Inferior parietal cortex (tissue), 1 donor: ENCODE measurements around the gene VDAC1.
"Not testable (repeated sequence)": the region's sequence is repeated elsewhere in the genome, so short reads cannot be mapped to it uniquely, and the experiment has no call there.

Source experiments
- DNase-seq: peaks from one replicate; pipeline ENCODE4 v3.0.0-alpha.2; 2016; ENCODE audit errors: extremely low spot score

VDAC1 gene

DNA sequence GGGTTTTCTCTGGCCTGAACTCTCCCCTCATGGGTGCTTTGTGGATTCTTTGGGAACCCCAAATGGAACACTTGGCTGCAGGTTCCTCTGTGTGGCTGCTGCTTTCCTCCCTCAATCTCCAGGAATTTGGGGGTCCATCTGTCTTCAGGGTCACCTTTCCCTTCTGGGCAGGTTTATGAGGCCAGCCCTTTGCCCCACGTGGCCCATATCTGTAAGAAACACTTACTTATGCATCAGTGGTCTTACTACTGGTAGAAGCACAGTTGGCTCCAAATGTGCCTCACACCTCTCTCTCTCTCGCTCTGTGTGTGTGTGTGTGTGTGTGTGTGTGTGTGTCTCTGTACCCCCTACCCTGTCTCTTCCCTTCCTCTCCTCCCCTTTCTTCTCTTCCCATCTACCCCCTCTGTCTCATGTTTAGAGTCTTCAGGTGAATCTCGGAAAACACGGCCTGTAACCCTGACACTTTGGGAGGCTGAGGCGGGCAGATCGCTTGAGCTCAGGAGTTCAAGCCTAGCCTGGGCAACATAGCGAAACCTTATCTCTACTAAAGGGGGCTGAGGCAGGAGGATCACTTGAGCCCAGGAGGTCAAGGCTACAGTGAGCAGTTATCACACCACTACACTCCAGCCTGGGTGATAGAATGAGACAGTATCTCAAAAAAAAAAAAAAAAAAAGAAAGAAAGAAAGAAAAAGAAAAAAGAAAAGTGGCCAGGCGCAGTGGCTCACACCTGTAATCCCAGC, 63.1 kb downstream of the VDAC1 start:
- DNase-seq = no peak

GRCh38 chr5:133939668-133940067, 65.1 kb downstream of the VDAC1 start:
- DNase-seq = no peak

GRCh38 chr5:133938929-133939328, 65.8 kb downstream of the VDAC1 start:
- no peak for DNase-seq

DNA sequence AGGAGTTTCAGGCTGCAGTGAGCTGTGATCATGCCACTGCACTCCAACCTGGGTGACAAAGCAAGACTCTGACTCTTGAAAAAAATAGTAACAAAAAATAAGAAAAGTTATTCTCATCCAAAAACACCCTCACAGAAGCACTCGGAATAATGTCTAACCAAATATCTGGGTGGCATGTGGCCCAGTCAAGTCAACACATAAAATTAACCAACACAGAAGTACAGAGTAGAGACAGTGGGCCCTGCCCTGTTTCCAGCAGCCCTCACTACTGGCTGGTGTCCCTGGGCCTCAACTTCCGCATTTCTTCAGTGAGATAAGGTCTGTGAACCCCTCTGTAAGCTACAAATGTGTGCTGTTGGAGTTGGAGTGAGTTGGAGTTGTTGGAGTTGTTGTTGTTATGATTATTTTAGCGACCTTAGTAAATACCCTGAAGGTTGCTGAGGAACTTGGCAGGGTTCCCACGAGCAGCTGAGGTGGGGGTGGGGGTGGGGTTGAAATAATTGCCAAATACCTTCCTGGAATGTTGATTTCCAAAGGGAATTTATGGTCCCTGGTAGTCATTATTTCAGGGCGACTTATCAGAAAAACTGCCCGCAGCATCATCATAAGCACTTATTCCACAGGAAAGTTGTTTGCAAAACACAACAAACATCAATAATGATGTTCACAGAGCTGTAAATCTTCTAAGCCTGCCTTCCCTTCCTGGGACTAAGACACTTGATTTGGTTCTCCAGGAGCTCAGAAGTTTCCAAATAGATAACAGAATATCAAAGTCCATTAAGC, 66.5 kb downstream of the VDAC1 start:
- DNase-seq = no peak

DNA sequence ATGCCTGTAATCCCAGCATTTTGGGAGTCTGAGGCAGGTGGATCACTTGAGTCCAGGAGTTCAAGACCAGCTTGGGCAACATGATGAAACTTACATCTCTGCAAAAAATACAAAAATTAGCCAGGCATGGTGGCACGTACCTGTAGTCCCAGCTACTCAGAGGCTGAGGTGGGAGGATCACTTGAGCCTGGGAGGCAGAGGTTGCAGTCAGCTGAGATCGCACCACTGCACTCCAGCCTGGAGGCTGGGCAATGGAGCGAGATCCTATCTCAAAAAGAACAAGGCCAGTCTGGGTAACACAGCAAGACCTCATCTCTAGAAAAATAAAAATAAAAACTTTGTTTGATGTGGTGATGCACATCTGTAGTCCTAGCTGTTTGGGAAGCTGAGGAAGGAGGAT, 67.1 kb downstream of the VDAC1 start:
- DNase-seq = not testable (repeated sequence)

DNA sequence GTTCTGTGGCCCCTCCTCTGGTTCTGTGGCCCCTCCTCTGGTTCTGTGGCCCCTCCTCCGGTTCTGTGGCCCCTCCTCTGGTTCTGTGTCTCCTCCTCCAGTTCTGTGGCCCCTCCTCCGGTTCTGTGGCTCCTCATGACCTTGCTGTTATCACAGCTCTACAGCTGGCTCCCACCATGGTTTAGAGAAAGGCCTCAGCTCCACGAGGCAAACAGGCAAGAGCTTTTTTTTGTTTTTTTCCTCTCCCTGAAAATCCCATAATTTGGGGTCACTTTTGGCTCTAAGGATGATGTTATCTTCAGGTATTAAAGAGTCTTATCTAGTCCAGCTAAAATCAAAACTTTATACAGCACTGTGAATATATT, 68.1 kb downstream of the VDAC1 start:
- DNase-seq = no peak

DNA sequence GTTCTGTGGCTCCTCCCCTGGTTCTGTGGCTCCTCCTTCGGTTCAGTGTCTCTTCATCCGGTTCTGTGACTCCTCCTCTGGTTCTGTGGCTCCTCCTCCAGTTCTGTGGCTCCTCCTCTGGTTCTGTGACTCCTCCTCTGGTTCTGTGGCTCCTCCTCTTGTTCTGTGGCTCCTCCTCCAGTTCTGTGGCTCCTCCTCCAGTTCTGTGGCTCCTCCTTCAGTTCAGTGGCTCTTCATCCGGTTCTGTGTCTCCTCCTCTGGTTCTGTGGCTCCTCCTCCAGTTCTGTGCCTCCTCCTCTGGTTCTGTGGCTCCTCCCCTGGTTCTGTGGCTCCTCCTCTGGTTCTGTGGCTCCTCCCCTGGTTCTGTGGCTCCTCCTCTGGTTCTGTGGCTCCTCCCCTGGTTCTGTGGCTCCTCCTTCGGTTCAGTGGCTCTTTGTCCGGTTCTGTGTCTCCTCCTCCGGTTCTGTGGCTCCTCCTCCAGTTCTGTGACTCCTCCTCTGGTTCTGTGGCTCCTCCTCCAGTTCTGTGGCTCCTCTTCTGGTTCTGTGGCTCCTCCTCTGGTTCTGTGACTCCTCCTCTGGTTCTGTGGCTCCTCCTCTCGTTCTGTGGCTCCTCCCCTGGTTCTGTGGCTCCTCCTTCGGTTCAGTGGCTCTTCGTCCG, 68.7 kb downstream of the VDAC1 start:
- DNase-seq = not testable (repeated sequence)

DNA sequence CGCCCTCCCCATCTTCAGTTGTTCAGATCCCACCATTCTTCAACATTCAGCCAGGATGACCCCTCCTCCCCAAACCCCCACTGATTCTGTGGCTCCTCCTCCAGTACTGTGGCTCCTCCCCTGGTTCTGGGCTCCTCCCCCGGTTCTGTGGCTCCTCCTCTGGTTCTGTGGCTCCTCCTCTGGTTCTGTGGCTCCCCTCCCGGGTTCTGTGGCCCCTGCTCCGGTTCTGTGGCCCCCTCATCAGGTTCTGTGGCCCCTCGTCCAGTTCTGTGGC, 69.2 kb downstream of the VDAC1 start:
- DNase-seq = no peak

DNA sequence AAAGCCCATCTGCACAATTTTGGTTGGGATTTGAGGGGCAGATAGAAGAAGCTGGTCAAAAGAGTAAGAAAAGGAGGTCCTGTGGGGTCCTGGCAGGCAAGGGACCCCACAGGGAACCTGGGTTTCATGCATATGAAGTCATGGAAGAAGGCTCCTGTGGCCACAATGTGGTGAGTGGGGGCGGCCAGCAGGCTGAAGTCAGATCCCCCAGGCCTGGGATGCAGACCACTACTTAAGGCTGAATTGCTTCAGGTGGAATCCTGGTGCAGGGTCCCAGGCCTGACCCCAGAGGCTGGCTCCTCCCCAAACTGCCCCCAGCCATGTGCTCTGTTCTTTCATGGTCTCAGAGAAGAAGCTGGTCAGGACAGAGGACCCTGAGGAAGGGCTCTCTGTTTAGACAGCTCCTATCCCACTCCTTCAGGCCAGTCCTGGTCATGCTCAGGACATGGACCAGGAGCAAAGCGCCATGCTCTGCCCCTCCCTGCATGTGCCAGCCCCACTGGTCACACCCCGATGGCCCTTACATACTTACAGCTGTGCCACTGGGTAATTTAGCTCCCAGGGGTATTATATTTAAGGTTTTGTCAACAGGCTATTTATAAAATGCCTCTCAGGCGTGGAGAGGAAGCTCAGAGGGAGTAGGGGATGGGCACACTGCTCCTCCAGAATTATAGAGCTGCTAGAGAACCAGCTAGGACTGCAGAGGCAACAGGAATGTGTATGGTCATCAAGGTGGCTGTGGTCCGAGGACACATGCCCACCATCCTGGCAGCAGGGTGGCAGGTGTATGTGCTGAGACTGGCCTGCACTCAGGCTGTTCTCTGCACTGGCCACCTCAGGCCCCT, 69.7 kb downstream of the VDAC1 start:
- DNase-seq = no peak

DNA sequence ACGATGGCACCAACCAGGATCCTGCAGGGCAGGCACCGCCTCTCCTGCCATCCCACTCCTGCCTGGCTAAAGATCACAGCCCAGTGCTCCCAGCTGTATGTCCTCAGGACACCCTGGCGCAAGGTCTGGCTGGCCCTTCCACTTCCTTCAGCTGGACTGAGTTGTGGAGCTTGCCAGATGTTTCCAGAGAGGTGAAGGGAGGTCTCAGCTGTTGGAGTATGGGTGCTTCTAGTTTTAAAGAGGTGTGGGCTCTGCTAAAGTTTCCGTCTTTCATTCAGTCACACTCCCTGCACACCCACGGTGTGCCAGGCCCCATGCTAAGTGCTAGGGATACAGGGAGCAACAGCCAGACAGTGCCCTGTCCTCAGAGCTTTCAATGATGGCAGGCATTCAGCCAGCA, 70.5 kb downstream of the VDAC1 start:
- DNase-seq = no peak

GRCh38 chr5:133933670-133934295, 71.0 kb downstream of the VDAC1 start:
- DNase-seq = no peak

- DNase-seq = no peak
These were observed 71.6 kb downstream of the VDAC1 start for GRCh38 chr5:133933169-133933509.

DNA sequence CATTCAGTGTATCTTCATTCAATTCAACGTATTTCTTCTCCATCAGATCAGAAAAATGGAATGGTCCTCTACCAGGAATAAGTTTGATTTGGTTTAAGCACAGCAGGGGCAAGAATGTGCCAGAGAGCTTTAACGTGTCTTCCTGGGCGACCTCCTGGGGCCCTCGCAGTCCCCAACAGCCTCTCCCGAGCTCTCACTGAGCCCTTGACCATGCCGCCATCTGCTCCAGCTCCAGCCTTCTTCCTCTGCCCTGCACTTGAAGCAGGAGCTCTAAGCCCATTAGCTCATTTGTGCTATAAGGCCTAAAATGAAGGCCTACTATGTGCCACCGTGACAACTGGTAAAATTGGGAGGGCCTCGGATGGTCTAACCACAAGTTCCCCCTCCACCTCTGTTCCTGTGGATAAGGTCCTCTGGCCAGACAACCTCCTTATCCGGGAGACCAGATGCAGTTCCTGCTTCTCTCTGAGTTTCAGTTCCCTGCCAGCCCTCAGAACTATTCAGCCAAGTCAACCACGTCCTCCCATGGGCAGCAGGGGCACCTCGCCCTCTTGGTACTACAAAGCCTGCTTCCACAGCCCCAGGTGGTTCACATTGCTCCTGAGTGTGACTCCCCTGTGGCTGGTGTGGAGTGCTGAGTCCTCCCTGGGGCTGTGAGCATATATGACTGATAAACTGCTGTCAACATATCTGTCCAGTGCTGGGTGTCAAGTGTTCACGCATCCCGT, 72.2 kb downstream of the VDAC1 start:
- no peak for DNase-seq

DNA sequence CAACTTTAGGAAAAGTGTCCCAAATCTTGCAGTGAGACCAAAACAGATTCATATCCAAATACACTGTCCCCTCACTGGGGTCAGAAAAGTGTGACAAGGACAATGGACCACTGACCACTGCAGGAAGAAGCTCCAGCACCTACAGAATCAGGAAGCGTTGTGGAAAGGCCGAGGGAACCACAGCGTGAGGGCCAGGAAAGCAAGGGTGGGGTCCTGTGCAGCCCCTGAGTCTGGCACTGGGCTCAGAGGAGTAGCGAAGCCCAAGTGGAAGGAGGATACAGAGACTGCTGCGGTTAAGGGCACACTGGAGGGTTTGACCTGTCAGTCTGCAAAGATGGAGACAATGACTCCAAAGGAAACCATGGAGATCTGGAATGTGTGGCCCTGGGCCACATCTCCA, 73.2 kb downstream of the VDAC1 start:
- DNase-seq = no peak

DNA sequence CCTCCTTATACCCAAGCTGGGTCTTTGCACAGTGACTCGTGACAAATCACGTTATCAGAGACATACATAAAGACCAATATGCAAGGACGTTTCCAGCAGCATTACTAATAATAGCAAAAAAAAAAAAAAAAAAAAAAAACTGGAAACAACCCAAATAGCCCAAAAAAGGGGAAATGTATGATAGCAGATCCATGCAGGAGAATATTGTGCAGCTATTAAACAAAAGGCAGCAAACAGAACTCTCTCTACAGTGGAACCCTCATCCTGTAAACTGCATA, 74.0 kb downstream of the VDAC1 start:
- no peak for DNase-seq

GRCh38 chr5:133930061-133930812, 74.5 kb downstream of the VDAC1 start:
- peak; percentile 60 for DNase-seq

DNA sequence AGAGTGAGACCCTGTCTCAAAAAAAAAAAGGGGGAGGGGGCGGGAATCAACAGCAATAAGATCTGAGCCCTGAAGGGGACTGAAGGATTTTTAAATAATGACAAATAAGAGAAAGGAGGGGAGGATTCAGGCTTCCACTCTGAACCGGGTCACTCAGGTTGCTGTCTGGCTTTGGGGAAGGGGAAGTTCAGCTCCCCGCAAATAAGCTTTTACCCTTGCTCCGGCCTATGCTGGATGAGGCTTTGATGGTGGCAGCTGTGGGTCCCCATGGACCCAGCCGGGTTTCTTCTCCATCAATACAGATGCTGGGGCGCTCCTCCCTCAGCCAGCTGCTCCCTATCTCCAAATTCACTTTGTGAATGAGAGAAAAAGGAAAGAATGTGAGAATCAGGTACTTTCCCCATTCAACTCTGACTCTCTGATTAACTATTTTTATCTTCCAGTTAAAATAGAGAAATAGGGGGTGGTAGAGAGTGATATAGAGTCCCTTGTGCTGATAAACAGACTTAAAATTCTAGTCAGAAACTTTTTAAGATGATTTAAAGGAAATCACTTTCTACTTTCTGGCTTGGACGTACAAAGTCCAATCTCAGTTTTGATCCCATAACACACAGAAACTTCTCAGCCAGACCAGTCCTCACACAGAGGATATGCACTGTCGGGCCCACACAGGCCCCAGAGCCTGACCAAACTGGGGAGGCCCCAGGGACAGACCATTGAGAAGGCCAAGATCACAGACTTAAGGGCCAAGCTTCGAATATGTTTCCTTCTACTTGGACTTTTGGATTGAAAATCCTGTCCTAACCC, 76.0 kb downstream of the VDAC1 start:
- no peak for DNase-seq

DNA sequence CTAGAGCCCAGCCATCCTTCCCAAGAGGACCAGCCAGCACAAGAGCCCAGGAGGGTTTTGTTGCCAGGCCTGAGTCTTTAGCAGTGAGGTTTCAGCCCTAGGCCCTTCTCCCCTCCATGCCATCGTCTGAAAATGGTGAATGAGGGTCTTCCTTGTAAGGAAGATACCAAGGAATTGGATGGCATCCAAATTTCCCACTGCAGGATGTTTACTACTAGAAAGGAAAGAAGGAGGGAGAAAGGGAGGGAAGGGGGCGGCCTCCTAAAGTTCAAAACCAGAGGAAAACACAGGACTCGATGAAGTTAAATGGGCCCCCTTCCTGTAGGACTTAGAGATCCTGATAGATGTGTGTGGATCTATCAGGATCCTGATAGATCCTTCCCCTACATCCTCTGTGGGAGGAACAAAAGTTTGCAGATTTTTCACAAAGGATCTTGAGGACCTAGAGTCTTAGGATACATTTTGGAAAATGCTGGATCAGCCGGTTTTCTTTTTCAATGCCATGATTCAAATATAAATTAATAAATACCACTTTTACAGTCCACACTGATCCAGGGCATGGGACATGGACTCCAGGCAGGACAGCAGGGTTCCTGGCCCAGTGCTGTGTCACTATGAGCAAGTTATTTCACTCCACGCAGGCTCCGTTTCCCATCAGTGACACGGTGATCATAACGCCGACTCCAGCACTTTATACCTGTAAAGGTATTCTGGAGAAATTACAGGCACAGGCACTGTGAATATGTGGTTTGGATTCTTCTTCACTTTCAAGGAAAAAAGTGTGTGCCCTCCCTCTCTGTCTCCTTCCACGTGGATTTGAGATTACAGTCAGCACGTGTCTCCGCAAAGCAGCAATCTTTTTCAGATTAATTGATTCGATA, 77.2 kb downstream of the VDAC1 start:
- no peak for DNase-seq
